IMR-90 (cell line): Measurements from ENCODE around the gene MLXIPL.

ENCODE experiments used
- CEBPB ChIP-seq: IDR thresholded peaks from 2 replicates; pipeline ENCODE4 v1.6.1; 2012; ENCODE audit warnings: low read depth, low read length, improper control_type of control experiment
- CHD1 ChIP-seq: IDR thresholded peaks from 2 replicates; pipeline ENCODE4 v1.6.1; 2012; ENCODE audit warnings: low read depth, low read length, improper control_type of control experiment
- FOS ChIP-seq: fragments of 150-350 bp; IDR thresholded peaks from 2 replicates; pipeline ENCODE4 v1.6.1; 2016; ENCODE audit warnings: low read depth, low read length
- MAFK ChIP-seq: IDR thresholded peaks from 2 replicates; pipeline ENCODE4 v1.6.1; 2012; ENCODE audit warnings: low read depth, low read length, improper control_type of control experiment
- NFE2L2 ChIP-seq: fragments of 150-350 bp; IDR thresholded peaks from 2 replicates; pipeline ENCODE4 v1.6.1; 2016; ENCODE audit warnings: low read depth, mild to moderate bottlenecking, low read length
- POLR2A ChIP-seq: IDR thresholded peaks from 2 replicates; pipeline ENCODE4 v1.6.1; 2012; ENCODE audit warnings: mild to moderate bottlenecking, low read depth, low read length
- RAD21 ChIP-seq: IDR thresholded peaks from 2 replicates; pipeline ENCODE4 v1.6.1; 2012; ENCODE audit warnings: low read length, improper control_type of control experiment
- RCOR1 ChIP-seq: IDR thresholded peaks from 2 replicates; pipeline ENCODE4 v1.6.1; 2012; ENCODE audit warnings: mild to moderate bottlenecking, low read length, improper control_type of control experiment; ENCODE audit not compliant: insufficient replicate concordance
- RFX5 ChIP-seq: IDR thresholded peaks from 2 replicates; pipeline ENCODE4 v1.8.0; 2012; ENCODE audit warnings: low read depth, mild to moderate bottlenecking, low read length, moderate library complexity
- SMC3 ChIP-seq: fragments of 150-350 bp; IDR thresholded peaks from 2 replicates; pipeline ENCODE4 v1.6.1; 2016; ENCODE audit warnings: low read depth, mild to moderate bottlenecking, antibody characterized with exemption, low read length, moderate library complexity
- TF ChIP-seq, protein P1 (sequence below): conservative IDR thresholded peaks from 2 replicates; pipeline ENCODE4 v1.5.1; 2012; ENCODE audit warnings: mild to moderate bottlenecking, low read depth, low read length, improper control_type of control experiment

DNA sequence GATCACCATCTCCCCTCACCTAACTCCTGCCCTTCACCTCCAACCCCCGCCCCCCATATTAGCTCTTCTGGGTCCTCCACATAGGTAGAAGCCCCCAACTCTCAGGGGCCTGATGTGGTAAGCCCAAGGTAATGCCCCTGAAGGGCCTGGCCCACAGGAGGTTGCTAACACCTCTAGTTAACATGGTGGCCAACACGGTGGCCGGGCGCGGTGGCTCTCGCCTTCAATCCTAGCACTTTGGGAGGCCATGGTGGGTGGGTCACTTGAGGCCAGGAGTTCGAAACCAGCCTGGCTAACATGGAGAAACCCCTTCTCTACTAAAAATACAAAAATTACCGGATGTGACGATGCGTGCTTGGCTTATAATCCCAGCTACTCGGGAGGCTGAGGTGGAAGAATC, 954 bp upstream of the MLXIPL start:
- TF ChIP-seq NFE2L2 (no peak), RFX5 (no peak), MAFK (no peak), POLR2A (no peak), CHD1 (no peak), CEBPB (no peak), RCOR1 (no peak), RAD21 (no peak), SMC3 (no peak), FOS (no peak)
- TF ChIP-seq, protein P1, sequence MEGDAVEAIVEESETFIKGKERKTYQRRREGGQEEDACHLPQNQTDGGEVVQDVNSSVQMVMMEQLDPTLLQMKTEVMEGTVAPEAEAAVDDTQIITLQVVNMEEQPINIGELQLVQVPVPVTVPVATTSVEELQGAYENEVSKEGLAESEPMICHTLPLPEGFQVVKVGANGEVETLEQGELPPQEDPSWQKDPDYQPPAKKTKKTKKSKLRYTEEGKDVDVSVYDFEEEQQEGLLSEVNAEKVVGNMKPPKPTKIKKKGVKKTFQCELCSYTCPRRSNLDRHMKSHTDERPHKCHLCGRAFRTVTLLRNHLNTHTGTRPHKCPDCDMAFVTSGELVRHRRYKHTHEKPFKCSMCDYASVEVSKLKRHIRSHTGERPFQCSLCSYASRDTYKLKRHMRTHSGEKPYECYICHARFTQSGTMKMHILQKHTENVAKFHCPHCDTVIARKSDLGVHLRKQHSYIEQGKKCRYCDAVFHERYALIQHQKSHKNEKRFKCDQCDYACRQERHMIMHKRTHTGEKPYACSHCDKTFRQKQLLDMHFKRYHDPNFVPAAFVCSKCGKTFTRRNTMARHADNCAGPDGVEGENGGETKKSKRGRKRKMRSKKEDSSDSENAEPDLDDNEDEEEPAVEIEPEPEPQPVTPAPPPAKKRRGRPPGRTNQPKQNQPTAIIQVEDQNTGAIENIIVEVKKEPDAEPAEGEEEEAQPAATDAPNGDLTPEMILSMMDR: no peak
